OCI-LY7 (cell line): Measurements from ENCODE around the gene NAPA. TPM values are rescaled to one million over a fixed set of nuclear protein-coding genes. Genes with fewer than 3 reads are reported as not detected.
A peak's percentile ranks its signal among the peaks of the same experiment; 100 is the strongest.

Experiments
- BruUV-seq: library from RNA; stranded (reverse); fragments of 400-500 nt; replicated peaks from 2 replicates; lab custom pipeline; 2021; lab: Mats Ljungman, UMichigan
- CTCF ChIA-PET: fragments of 300-600 bp; sonication (Branson Sonifier 250); formaldehyde crosslinking; loops from one replicate; lab custom pipeline; 2022; ENCODE audit warnings: antibody characterized with exemption; ENCODE audit not compliant: unreplicated experiment; lab: Charles Lee
- POLR2A ChIA-PET: fragments of 300-600 bp; sonication (Branson Sonifier 250); formaldehyde crosslinking; loops from one replicate; lab custom pipeline; 2022; ENCODE audit warnings: antibody characterized with exemption; lab: Charles Lee
- DNase-seq: peaks from one replicate; pipeline ENCODE4 v3.0.0-alpha.2; 2015; ENCODE audit warnings: low spot score
- H2AFZ ChIP-seq: fragments of 200-600 bp; sonication (generic), shearing (Covaris generic); 2 replicates; pipeline ENCODE4 v1.6.1; 2014; ENCODE audit warnings: mild to moderate bottlenecking, antibody characterized with exemption, low read length, moderate library complexity
- H3K27ac ChIP-seq: fragments of 200-600 bp; sonication (generic); 2 replicates; pipeline ENCODE4 v1.5.1; 2014; ENCODE audit warnings: mixed run types, low read depth, mild to moderate bottlenecking, moderate library complexity, low read length, inconsistent platforms; ENCODE audit not compliant: poor library complexity, severe bottlenecking
- H3K36me3 ChIP-seq: fragments of 200-600 bp; sonication (generic); 2 replicates; pipeline ENCODE4 v1.6.1; 2014; ENCODE audit warnings: mild to moderate bottlenecking, antibody characterized with exemption, low read length, moderate library complexity, mixed read lengths; ENCODE audit not compliant: insufficient read depth
- H3K4me1 ChIP-seq: fragments of 200-600 bp; sonication (generic); 2 replicates; pipeline ENCODE4 v1.5.1; 2014; ENCODE audit warnings: mild to moderate bottlenecking, low read length; ENCODE audit not compliant: insufficient read depth, poor library complexity, severe bottlenecking
- H3K4me2 ChIP-seq: fragments of 200-600 bp; sonication (generic); 2 replicates; pipeline ENCODE4 v1.6.1; 2014; ENCODE audit warnings: mild to moderate bottlenecking, low read length
- H3K4me3 ChIP-seq: fragments of 200-600 bp; sonication (generic); 2 replicates; pipeline ENCODE4 v1.5.1; 2014; ENCODE audit warnings: mild to moderate bottlenecking, low read depth, low read length; ENCODE audit not compliant: poor library complexity, severe bottlenecking
- H3K79me2 ChIP-seq: fragments of 200-600 bp; sonication (generic); 2 replicates; pipeline ENCODE4 v1.6.1; 2016; ENCODE audit warnings: low read depth, mild to moderate bottlenecking, low read length, moderate library complexity, mixed read lengths; ENCODE audit not compliant: insufficient read depth
- H3K9me2 ChIP-seq: fragments of 200-600 bp; sonication (generic); 2 replicates; pipeline ENCODE4 v1.6.1; 2016; ENCODE audit warnings: mild to moderate bottlenecking, low read length, mixed read lengths; ENCODE audit not compliant: insufficient read depth
- H3K9me3 ChIP-seq: fragments of 200-600 bp; sonication (generic); 2 replicates; pipeline ENCODE4 v1.6.1; 2014; ENCODE audit warnings: mild to moderate bottlenecking, mixed run types, low read length, mixed read lengths
- H4K20me1 ChIP-seq: fragments of 200-600 bp; sonication (generic); 2 replicates; pipeline ENCODE4 v1.6.1; 2014; ENCODE audit warnings: mild to moderate bottlenecking, antibody characterized with exemption, low read length, moderate library complexity, mixed read lengths; ENCODE audit not compliant: insufficient read depth
- CTCF ChIP-seq: fragments of 200-600 bp; sonication (generic); conservative IDR thresholded peaks from 2 replicates; pipeline ENCODE4 v1.5.1; 2014; ENCODE audit warnings: mild to moderate bottlenecking, antibody characterized with exemption, low read length, moderate library complexity, mixed read lengths
- EZH2phosphoT487 ChIP-seq: fragments of 200-600 bp; sonication (generic); IDR thresholded peaks from 2 replicates; pipeline ENCODE4 v1.6.1; 2018; ENCODE audit warnings: low read depth, borderline replicate concordance, mild to moderate bottlenecking, mixed run types, antibody characterized with exemption, low read length, moderate library complexity, mixed read lengths
- intact Hi-C: fragments of 100-400 bp; cut with micrococcal nuclease; formaldehyde crosslinking; loops from one replicate; pipeline ENCODE4 v1.10.0; 2022; ENCODE audit not compliant: unreplicated experiment
- total RNA-seq, 2 experiments: library from RNA; depleted of rRNA in 1 of 2; stranded (reverse); fragments of >200 nt in 1 of 2; shearing (Covaris generic) in 1 of 2; gene quantifications; 2 replicates each; pipeline ENCODE4 v1.2.3, GENCODE V29; 2014 to 2022

Gene NAPA
- total RNA-seq, 2 experiments from 2014 or later: 56.5 to 71.4 TPM

- H3K4me2 ChIP-seq: no peak overlapping the region
- CTCF ChIA-PET: interaction anchor here (1.3 kb wide), 1 partner anchor 19 kb away, joined by 4 read pairs; no protein-coding TSS in a partner anchor
- no peak overlapping the region for H2AFZ ChIP-seq
- BruUV-seq: no TSS peak
- H4K20me1 ChIP-seq: no peaks in the 10 kb centered on the region
- DNase-seq: no peak
- intact Hi-C loops: no loop called here
- H3K9me2 ChIP-seq: no peaks in the 10 kb centered on the region
- POLR2A ChIA-PET: interaction anchor here (1.0 kb wide), 1 partner anchor 22 kb away, joined by 3 read pairs; no protein-coding TSS in a partner anchor
- no peaks in the 10 kb centered on the region for H3K79me2 ChIP-seq
- H3K4me1 ChIP-seq: peaks cover 66% of the 10 kb centered on the region
- no peak for TF ChIP-seq EZH2phosphoT487
- no peak for TF ChIP-seq CTCF
- no peaks in the 10 kb centered on the region for H3K36me3 ChIP-seq
- H3K27ac ChIP-seq: no peak overlapping the region
- H3K9me3 ChIP-seq: no peaks in the 10 kb centered on the region
- H3K4me3 ChIP-seq: no peak overlapping the region
Observed at GRCh38 chr19:47521473-47522180, 6.8 kb upstream of the NAPA start.

GRCh38 chr19:47520839-47521238 lies 6.0 kb upstream of the NAPA start:
- Histone ChIP-seq H3K4me2 (no peak overlapping the region), H3K9me2 (no peaks in the 10 kb centered on the region), H3K4me1 (peaks cover 74% of the 10 kb centered on the region), H3K4me3 (no peak overlapping the region), H3K27ac (no peak overlapping the region), H2AFZ (no peak overlapping the region), H3K79me2 (peaks cover 3% of the 10 kb centered on the region; the same call in 1 of the 2 replicates), H4K20me1 (no peaks in the 10 kb centered on the region), H3K9me3 (no peaks in the 10 kb centered on the region), H3K36me3 (no peaks in the 10 kb centered on the region)
- no peak for DNase-seq
- POLR2A ChIA-PET: no interaction called here
- intact Hi-C loops: no loop called here
- CTCF ChIA-PET: interaction anchor here (1.3 kb wide), 1 partner anchor 20 kb away, joined by 4 read pairs; no protein-coding TSS in a partner anchor
- no TSS peak for BruUV-seq
- no peak for TF ChIP-seq EZH2phosphoT487
- TF ChIP-seq CTCF: no peak

- Histone ChIP-seq H3K4me1 (peaks cover 78% of the 10 kb centered on the region), H3K79me2 (peaks cover 3% of the 10 kb centered on the region; the same call in 1 of the 2 replicates), H4K20me1 (no peaks in the 10 kb centered on the region), H3K36me3 (no peaks in the 10 kb centered on the region), H3K4me3 (no peak overlapping the region), H2AFZ (no peak overlapping the region), H3K27ac (peak overlapping the region; percentile 85), H3K4me2 (no peak overlapping the region), H3K9me2 (no peaks in the 10 kb centered on the region), H3K9me3 (no peaks in the 10 kb centered on the region)
- no peak for TF ChIP-seq CTCF
- TF ChIP-seq EZH2phosphoT487: no peak
- no peak for DNase-seq
- CTCF ChIA-PET: no interaction called here
- no TSS peak for BruUV-seq
- intact Hi-C loops: no loop called here
- POLR2A ChIA-PET: no interaction called here
Observed at GRCh38 chr19:47520343-47520806, 5.5 kb upstream of the NAPA start.
